Measurements from ENCODE around the gene TYW1B.
"Not testable (repeated sequence)": the region's sequence is repeated elsewhere in the genome, so short reads cannot be mapped to it uniquely, and the experiment has no call there.

Gene TYW1B

GRCh38 chr7:72760602-72761001 lies 67.4 kb downstream of the TYW1B start:
- FAIRE-seq (no peak), DNase-seq (ENCODE audit: insufficient read length, low spot score) (no peak)
- TF ChIP-seq CTCF (IDR thresholded peaks at IDR 0.05; ENCODE audit: insufficient read depth, missing control alignments), result no peak

GRCh38 chr7:72754312-72754711 lies 73.7 kb downstream of the TYW1B start:
- DNase-seq (ENCODE audit: insufficient read length, low spot score), result no peak
- no peak for FAIRE-seq
- no peak for TF ChIP-seq CTCF (IDR thresholded peaks at IDR 0.05; ENCODE audit: insufficient read depth, missing control alignments)

- DNase-seq (ENCODE audit: insufficient read length, low spot score) (no peak), FAIRE-seq (no peak)
- no peak for TF ChIP-seq CTCF (IDR thresholded peaks at IDR 0.05; ENCODE audit: insufficient read depth, missing control alignments)
These were observed 74.2 kb downstream of the TYW1B start for GRCh38 chr7:72753781-72754180.

GRCh38 chr7:72753229-72753628 lies 74.8 kb downstream of the TYW1B start:
- not testable (repeated sequence) for FAIRE-seq; DNase-seq (ENCODE audit: insufficient read length, low spot score)

- peak; percentile 56 for TF ChIP-seq CTCF (IDR thresholded peaks at IDR 0.05; ENCODE audit: insufficient read depth, missing control alignments)
- FAIRE-seq, result no peak
- DNase-seq (ENCODE audit: insufficient read length, low spot score), result peak; percentile 23
These were observed 76.0 kb downstream of the TYW1B start for GRCh38 chr7:72751978-72752377.

GRCh38 chr7:72751378-72751777 lies 76.6 kb downstream of the TYW1B start:
- no peak for TF ChIP-seq CTCF (IDR thresholded peaks at IDR 0.05; ENCODE audit: insufficient read depth, missing control alignments)
- no peak for FAIRE-seq

GRCh38 chr7:72748649-72749048 lies 79.4 kb downstream of the TYW1B start:
- not testable (repeated sequence) for DNase-seq (ENCODE audit: insufficient read length, low spot score); FAIRE-seq

More at GRCh38 chr7:72751378-72751777, 76.6 kb downstream of the TYW1B start:
- no peak for DNase-seq (ENCODE audit: insufficient read length, low spot score)

GRCh38 chr7:72744244-72744926 lies 83.6 kb downstream of the TYW1B start:
- DNase-seq (ENCODE audit: insufficient read length, low spot score); FAIRE-seq: not testable (repeated sequence)

- not testable (repeated sequence) for DNase-seq (ENCODE audit: insufficient read length, low spot score); FAIRE-seq
These were observed 84.2 kb downstream of the TYW1B start for GRCh38 chr7:72743801-72744200.

GRCh38 chr7:72739716-72740115 lies 88.3 kb downstream of the TYW1B start:
- FAIRE-seq; DNase-seq (ENCODE audit: insufficient read length, low spot score): not testable (repeated sequence)

- FAIRE-seq; DNase-seq (ENCODE audit: insufficient read length, low spot score): not testable (repeated sequence)
These were observed 92.1 kb downstream of the TYW1B start for GRCh38 chr7:72735855-72736254.

GRCh38 chr7:72730815-72731214 lies 97.2 kb downstream of the TYW1B start:
- not testable (repeated sequence) for DNase-seq (ENCODE audit: insufficient read length, low spot score); FAIRE-seq

GRCh38 chr7:72730384-72730783 lies 97.6 kb downstream of the TYW1B start:
- not testable (repeated sequence) for FAIRE-seq; DNase-seq (ENCODE audit: insufficient read length, low spot score)

GRCh38 chr7:72729130-72729529 lies 98.9 kb downstream of the TYW1B start:
- not testable (repeated sequence) for DNase-seq (ENCODE audit: insufficient read length, low spot score); FAIRE-seq

All from D721Med (cell line).